OCI-LY1 (cell line): ENCODE measurements around the gene SLC29A1.

ENCODE experiments used
- CTCF ChIP-seq: fragments of 200-600 bp; sonication (generic), shearing (Covaris generic); IDR thresholded peaks from 2 replicates; pipeline ENCODE4 v1.5.1; 2017; ENCODE audit warnings: mild to moderate bottlenecking, antibody characterized with exemption, low read length, moderate library complexity, mixed read lengths
- EZH2 ChIP-seq: fragments of 200-600 bp; sonication (generic), shearing (Covaris generic); IDR thresholded peaks from 2 replicates; pipeline ENCODE4 v1.8.0; 2017; ENCODE audit warnings: borderline replicate concordance, mixed run types, mild to moderate bottlenecking, antibody characterized with exemption, low read length, moderate library complexity, mixed read lengths

- TF ChIP-seq CTCF, result no peak
- TF ChIP-seq EZH2, result no peak
Observed at GRCh38 chr6:44278774-44279697, 55.6 kb downstream of the SLC29A1 start.
